ENCODE data around the gene CENPL. TPM values are rescaled to one million over a fixed set of nuclear protein-coding genes. Genes with fewer than 3 reads are reported as not detected.

CENPL gene
- total and polyA plus RNA-seq, 2 of the 4 experiments (the other 2 are of a cell fraction): 6.3 to 21.1 TPM

GRCh38 chr1:173758110-173758509 is 66.6 kb downstream of the CENPL start:
- Histone ChIP-seq H2BK120ac (ENCODE audit: low read depth, low read length) (no peak overlapping the region), H3K14ac (replicated peaks; ENCODE audit: low read depth, low read length) (no peak overlapping the region), H2BK5ac (ENCODE audit: low read depth, low read length, poor library complexity, severe bottlenecking) (no peak overlapping the region), H2BK20ac (ENCODE audit: low read depth, low read length) (no peak overlapping the region), H3K27me3 (ENCODE audit: control insufficient read depth, insufficient read depth, low read length) (no peaks in the 10 kb centered on the region), H3K18ac (ENCODE audit: low read depth, low read length) (no peak overlapping the region), H3K4ac (ENCODE audit: low read depth, low read length) (no peak overlapping the region), H3K23ac (ENCODE audit: low read depth, low read length) (no peak overlapping the region), H3K56ac (ENCODE audit: extremely low read depth, insufficient read depth, low read length) (no peak overlapping the region), H3K9me1 (ENCODE audit: insufficient read depth, low read length) (no peaks in the 10 kb centered on the region), H4K91ac (ENCODE audit: insufficient read depth, low read depth, low read length) (no peak overlapping the region), H4K5ac (ENCODE audit: low read depth, low read length) (no peak overlapping the region), H2BK15ac (ENCODE audit: low read depth, low read length) (no peak overlapping the region), H2AK5ac (ENCODE audit: low read depth, low read length) (no peak overlapping the region), H4K8ac (ENCODE audit: low read depth in 2 of 2, low read length in 2 of 2) (no peak overlapping the region), H3K4me3 (ENCODE audit: insufficient read depth, low read depth, low read length) (no peak overlapping the region), H4K20me1 (ENCODE audit: insufficient read depth, low read length) (no peaks in the 10 kb centered on the region), H3K4me1 (ENCODE audit: control insufficient read depth, insufficient read depth, low read length) (no peaks in the 10 kb centered on the region), H3K9me3 (ENCODE audit: control insufficient read depth, insufficient read depth, low read length) (no peaks in the 10 kb centered on the region), H2AFZ (replicated peaks; ENCODE audit: low read length, poor library complexity) (no peak overlapping the region), H3K4me2 (ENCODE audit: low read depth, low read length) (no peak overlapping the region), H3K27ac (ENCODE audit: insufficient read depth, low read length) (no peak overlapping the region), H2AK9ac (replicated peaks; ENCODE audit: low read depth, low read length, poor library complexity) (no peak overlapping the region), H3K79me1 (ENCODE audit: low read depth in 1 of 2, low read length in 2 of 2) (no peaks in the 10 kb centered on the region), H3K9ac (ENCODE audit: low read depth, low read length) (no peak overlapping the region), H3K36me3 (ENCODE audit: control insufficient read depth, insufficient read depth, low read length) (peaks cover 30% of the 10 kb centered on the region)
- dilution Hi-C loops (cut with HindIII; ENCODE audit: low sequenced_read_pairs, unreplicated experiment) (no loop called here), intact Hi-C loops (cut with micrococcal nuclease) (no loop called here), in situ Hi-C loops (cut with MboI; ENCODE audit: low sequenced_read_pairs) (no loop called here)
- 100% methylated on average over 2 of the region's 7 CpGs; no CpG with 5 or more reads in 1 of the 2 experiments for WGBS, 2 experiments (ENCODE audit: extremely low coverage in 2 of 2, insufficient read length in 1 of 2)
- no peak for TF ChIP-seq MAFK (IDR thresholded peaks at IDR 0.05; ENCODE audit: low read depth, low read length)
- no peak for TF ChIP-seq POLR2A (IDR thresholded peaks at IDR 0.05; ENCODE audit: low read depth, low read length)
- TF ChIP-seq ELK1 (IDR thresholded peaks at IDR 0.05; ENCODE audit: borderline replicate concordance, low read depth, low read length): no peak
- no peak for TF ChIP-seq NFE2L2 (IDR thresholded peaks at IDR 0.05; ENCODE audit: low read depth, low read length)
- no peak for TF ChIP-seq CHD1 (IDR thresholded peaks at IDR 0.05; ENCODE audit: low read depth, low read length)
- TF ChIP-seq RFX5 (IDR thresholded peaks at IDR 0.05; ENCODE audit: low read depth, low read length): no peak
- no peak for TF ChIP-seq FOS (IDR thresholded peaks at IDR 0.05; ENCODE audit: low read depth, low read length)
- TF ChIP-seq RAD21 (IDR thresholded peaks at IDR 0.05; ENCODE audit: low read length): no peak
- TF ChIP-seq CEBPB (IDR thresholded peaks at IDR 0.05; ENCODE audit: low read depth, low read length): no peak
- ChIA-PET CTCF (interaction anchor here (0.7 kb wide), 1 partner anchor 328 kb away, joined by 3 read pairs; no protein-coding TSS in a partner anchor), POLR2A (ENCODE audit: unreplicated experiment) (no interaction called here)
- BruUV-seq (replicated peaks): no TSS peak
- no peak for ATAC-seq (ENCODE audit: low read depth)
- DNase-seq: no peak
